Measurements from ENCODE around the gene POU2AF3.

The POU2AF3 gene

DNA sequence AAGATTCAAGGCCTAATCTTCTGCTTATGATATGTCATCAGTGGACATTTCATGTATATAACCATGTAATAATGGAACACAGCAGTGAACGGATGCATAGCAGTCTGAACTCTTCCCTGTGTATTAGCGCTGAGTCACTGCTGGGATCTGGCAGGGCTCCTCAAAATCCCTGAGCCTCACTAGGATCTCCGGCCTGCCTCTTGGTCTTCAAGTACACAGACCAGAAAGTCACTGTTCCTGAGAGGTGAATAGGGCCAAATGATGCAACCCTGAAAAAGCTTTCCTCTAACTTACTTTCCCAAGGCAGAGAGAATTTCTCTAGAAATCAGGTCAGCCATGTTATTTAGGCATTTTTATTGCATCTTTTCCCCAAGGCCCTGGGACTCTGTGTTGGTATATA, 45.7 kb downstream of the POU2AF3 start:
- H3K4me2 ChIP-seq (ENCODE audit: low read length): no peak overlapping the region
- no peak for TF ChIP-seq EZH2 (IDR thresholded peaks at IDR 0.05; ENCODE audit: borderline replicate concordance, low read length)
- TF ChIP-seq, protein P1, sequence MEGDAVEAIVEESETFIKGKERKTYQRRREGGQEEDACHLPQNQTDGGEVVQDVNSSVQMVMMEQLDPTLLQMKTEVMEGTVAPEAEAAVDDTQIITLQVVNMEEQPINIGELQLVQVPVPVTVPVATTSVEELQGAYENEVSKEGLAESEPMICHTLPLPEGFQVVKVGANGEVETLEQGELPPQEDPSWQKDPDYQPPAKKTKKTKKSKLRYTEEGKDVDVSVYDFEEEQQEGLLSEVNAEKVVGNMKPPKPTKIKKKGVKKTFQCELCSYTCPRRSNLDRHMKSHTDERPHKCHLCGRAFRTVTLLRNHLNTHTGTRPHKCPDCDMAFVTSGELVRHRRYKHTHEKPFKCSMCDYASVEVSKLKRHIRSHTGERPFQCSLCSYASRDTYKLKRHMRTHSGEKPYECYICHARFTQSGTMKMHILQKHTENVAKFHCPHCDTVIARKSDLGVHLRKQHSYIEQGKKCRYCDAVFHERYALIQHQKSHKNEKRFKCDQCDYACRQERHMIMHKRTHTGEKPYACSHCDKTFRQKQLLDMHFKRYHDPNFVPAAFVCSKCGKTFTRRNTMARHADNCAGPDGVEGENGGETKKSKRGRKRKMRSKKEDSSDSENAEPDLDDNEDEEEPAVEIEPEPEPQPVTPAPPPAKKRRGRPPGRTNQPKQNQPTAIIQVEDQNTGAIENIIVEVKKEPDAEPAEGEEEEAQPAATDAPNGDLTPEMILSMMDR (IDR thresholded peaks at IDR 0.05; ENCODE audit: low read length): no peak
- H3K27ac ChIP-seq (ENCODE audit: low read depth, low read length, poor library complexity, severe bottlenecking): no peak overlapping the region
- no peaks in the 10 kb centered on the region for H3K36me3 ChIP-seq (ENCODE audit: insufficient read depth, low read length)
- no peaks in the 10 kb centered on the region for H3K79me2 ChIP-seq (ENCODE audit: insufficient read depth, low read length)
- peaks cover 5% of the 10 kb centered on the region for H3F3A ChIP-seq (ENCODE audit: insufficient read depth, low read length)
- H3K9ac ChIP-seq (ENCODE audit: low read length): no peak overlapping the region
- H4K20me1 ChIP-seq (ENCODE audit: insufficient read depth, low read length): no peaks in the 10 kb centered on the region
- no peak overlapping the region for H3K4me3 ChIP-seq (ENCODE audit: low read depth, low read length, poor library complexity, severe bottlenecking)
- peaks cover 12% of the 10 kb centered on the region for H3K9me3 ChIP-seq (ENCODE audit: low read length)
- H3K4me1 ChIP-seq (ENCODE audit: insufficient read depth, low read length, severe bottlenecking): no peaks in the 10 kb centered on the region
- H3K9me2 ChIP-seq (ENCODE audit: low read depth, low read length): no peaks in the 10 kb centered on the region
- no peaks in the 10 kb centered on the region for H3K27me3 ChIP-seq (ENCODE audit: insufficient read depth, low read length)
- H2AFZ ChIP-seq (ENCODE audit: low read length): no peak overlapping the region

GRCh38 chr11:111347002-111347722, 48.8 kb downstream of the POU2AF3 start:
- Histone ChIP-seq H3K27me3 (ENCODE audit: insufficient read depth, low read length) (no peaks in the 10 kb centered on the region), H4K20me1 (ENCODE audit: insufficient read depth, low read length) (no peaks in the 10 kb centered on the region), H3K4me1 (ENCODE audit: insufficient read depth, low read length, severe bottlenecking) (no peaks in the 10 kb centered on the region), H3K79me2 (ENCODE audit: insufficient read depth, low read length) (no peaks in the 10 kb centered on the region), H3F3A (ENCODE audit: insufficient read depth, low read length) (peaks cover 24% of the 10 kb centered on the region), H2AFZ (ENCODE audit: low read length) (no peak overlapping the region), H3K36me3 (ENCODE audit: insufficient read depth, low read length) (peaks cover 27% of the 10 kb centered on the region), H3K9ac (ENCODE audit: low read length) (no peak overlapping the region), H3K4me2 (ENCODE audit: low read length) (no peak overlapping the region), H3K4me3 (ENCODE audit: low read depth, low read length, poor library complexity, severe bottlenecking) (no peak overlapping the region), H3K9me2 (ENCODE audit: low read depth, low read length) (no peaks in the 10 kb centered on the region), H3K27ac (ENCODE audit: low read depth, low read length, poor library complexity, severe bottlenecking) (peak overlapping the region; percentile 12), H3K9me3 (ENCODE audit: low read length) (no peaks in the 10 kb centered on the region)
- TF ChIP-seq EZH2 (IDR thresholded peaks at IDR 0.05; ENCODE audit: borderline replicate concordance, low read length): no peak
- TF ChIP-seq, protein P1 (IDR thresholded peaks at IDR 0.05; ENCODE audit: low read length): no peak

- Histone ChIP-seq H4K20me1 (ENCODE audit: insufficient read depth, low read length) (no peaks in the 10 kb centered on the region), H3K36me3 (ENCODE audit: insufficient read depth, low read length) (peaks cover 33% of the 10 kb centered on the region), H3K4me1 (ENCODE audit: insufficient read depth, low read length, severe bottlenecking) (no peaks in the 10 kb centered on the region), H2AFZ (ENCODE audit: low read length) (no peak overlapping the region), H3K27ac (ENCODE audit: low read depth, low read length, poor library complexity, severe bottlenecking) (no peak overlapping the region), H3K79me2 (ENCODE audit: insufficient read depth, low read length) (no peaks in the 10 kb centered on the region), H3K9me3 (ENCODE audit: low read length) (no peaks in the 10 kb centered on the region), H3K27me3 (ENCODE audit: insufficient read depth, low read length) (no peaks in the 10 kb centered on the region), H3F3A (ENCODE audit: insufficient read depth, low read length) (peaks cover 24% of the 10 kb centered on the region), H3K9ac (ENCODE audit: low read length) (no peak overlapping the region), H3K9me2 (ENCODE audit: low read depth, low read length) (no peaks in the 10 kb centered on the region), H3K4me3 (ENCODE audit: low read depth, low read length, poor library complexity, severe bottlenecking) (no peak overlapping the region), H3K4me2 (ENCODE audit: low read length) (no peak overlapping the region)
- TF ChIP-seq EZH2 (IDR thresholded peaks at IDR 0.05; ENCODE audit: borderline replicate concordance, low read length): no peak
- TF ChIP-seq, protein P1 (IDR thresholded peaks at IDR 0.05; ENCODE audit: low read length): no peak
Observed at GRCh38 chr11:111347723-111348115, 49.4 kb downstream of the POU2AF3 start.

Data from OCI-LY1 (cell line).